ENCODE results near the gene CA12.

- no peak for TF ChIP-seq CTCF (conservative IDR thresholded peaks at IDR 0.05; ENCODE audit: low read depth, low read length)
- TF ChIP-seq EZH2 (IDR thresholded peaks at IDR 0.05; ENCODE audit: low read length, unreplicated experiment) = no peak
- TF ChIP-seq EZH2phosphoT487 (IDR thresholded peaks at IDR 0.05; ENCODE audit: borderline replicate concordance, low read length) = no peak
Measured at GRCh38 chr15:63274427-63274826, 107.2 kb downstream of the CA12 start.

Data from PC-3 (cell line).